ENCODE measurements around the gene PHC2. TPM values are rescaled to one million over a fixed set of nuclear protein-coding genes. Genes with fewer than 3 reads are reported as not detected.

PHC2 gene
- total RNA-seq, 2 experiments from 2014 or later: 37.7 to 39.5 TPM

GRCh38 chr1:33305816-33306652 is 124.9 kb downstream of the PHC2 start:
- Histone ChIP-seq H3K4me3 (ENCODE audit: low read length) (no peak overlapping the region), H3K27me3 (ENCODE audit: control insufficient read depth in 1 of 2, insufficient read depth in 2 of 2, low read length in 2 of 2) (peaks cover 7 to 15% of the 10 kb centered on the region in 2 experiments), H3K4me1 (ENCODE audit: insufficient read depth, low read length) (peaks cover 17% of the 10 kb centered on the region), H3K36me3 (ENCODE audit: insufficient read depth, low read length) (no peaks in the 10 kb centered on the region), H3K9me3 (ENCODE audit: control insufficient read depth in 1 of 2, insufficient read depth in 1 of 2, low read length in 2 of 2) (no peaks in the 10 kb centered on the region), H3K27ac (ENCODE audit: low read depth in 1 of 2, low read length in 2 of 2) (no peak overlapping the region)
- ATAC-seq (ENCODE audit: poor library complexity) (no peak), DNase-seq (no peak)
- Mint-ChIP-seq H3K4me3 (no peak overlapping the region), H3K4me1 (ENCODE audit: low read depth) (peaks cover 20% of the 10 kb centered on the region), H3K9me3 (no peaks in the 10 kb centered on the region), H3K27ac (no peak overlapping the region), H3K36me3 (ENCODE audit: low read depth) (peaks cover under 1% of the 10 kb centered on the region), H3K27me3 (peaks cover 14% of the 10 kb centered on the region)
- TF ChIP-seq CTCF (IDR thresholded peaks at IDR 0.05): no peak
- ChIA-PET POLR2A (no interaction called here), CTCF (no interaction called here)
- intact Hi-C loops (cut with DNase I, micrococcal nuclease): no loop called here

GRCh38 chr1:33305016-33305415 is 125.9 kb downstream of the PHC2 start:
- H3K9me3 ChIP-seq (ENCODE audit: control insufficient read depth in 1 of 2, insufficient read depth in 1 of 2, low read length in 2 of 2): no peaks in the 10 kb centered on the region
- no peak for DNase-seq
- peaks cover 7 to 15% of the 10 kb centered on the region in 2 experiments for H3K27me3 ChIP-seq (ENCODE audit: control insufficient read depth in 1 of 2, insufficient read depth in 2 of 2, low read length in 2 of 2)
- Mint-ChIP-seq H3K27ac (no peak overlapping the region), H3K9me3 (no peaks in the 10 kb centered on the region), H3K4me1 (ENCODE audit: low read depth) (peaks cover 20% of the 10 kb centered on the region), H3K27me3 (peaks cover 14% of the 10 kb centered on the region), H3K36me3 (ENCODE audit: low read depth) (peaks cover 10% of the 10 kb centered on the region), H3K4me3 (no peak overlapping the region)
- ChIA-PET POLR2A (no interaction called here), CTCF (interaction anchor here (1.6 kb wide), 1 partner anchor 10 kb away, joined by 5 read pairs; no protein-coding TSS in a partner anchor)
- no peak overlapping the region for H3K27ac ChIP-seq (ENCODE audit: low read depth in 1 of 2, low read length in 2 of 2)
- H3K4me1 ChIP-seq (ENCODE audit: insufficient read depth, low read length): peaks cover 17% of the 10 kb centered on the region
- no peaks in the 10 kb centered on the region for H3K36me3 ChIP-seq (ENCODE audit: insufficient read depth, low read length)
- no peak for ATAC-seq (ENCODE audit: poor library complexity)
- H3K4me3 ChIP-seq (ENCODE audit: low read length): no peak overlapping the region
- TF ChIP-seq CTCF (IDR thresholded peaks at IDR 0.05): no peak
- intact Hi-C loops (cut with DNase I, micrococcal nuclease): no loop called here

GRCh38 chr1:33302325-33302724 is 128.6 kb downstream of the PHC2 start:
- peaks cover 9% of the 10 kb centered on the region for H3K27me3 Mint-ChIP-seq
- Histone ChIP-seq H3K4me1 (ENCODE audit: insufficient read depth, low read length) (peaks cover 24% of the 10 kb centered on the region), H3K9me3 (ENCODE audit: control insufficient read depth in 1 of 2, insufficient read depth in 1 of 2, low read length in 2 of 2) (no peaks in the 10 kb centered on the region), H3K4me3 (ENCODE audit: low read length) (no peak overlapping the region), H3K27me3 (ENCODE audit: control insufficient read depth in 1 of 2, insufficient read depth in 2 of 2, low read length in 2 of 2) (peaks cover 3 to 12% of the 10 kb centered on the region in 2 experiments), H3K27ac (ENCODE audit: low read depth in 1 of 2, low read length in 2 of 2) (peak overlapping the region in 1 of 2 donors; percentile 1), H3K36me3 (ENCODE audit: insufficient read depth, low read length) (peaks cover 18% of the 10 kb centered on the region)
- H3K4me1 Mint-ChIP-seq (ENCODE audit: low read depth): peaks cover 26% of the 10 kb centered on the region
- no peak overlapping the region for H3K4me3 Mint-ChIP-seq
- H3K9me3 Mint-ChIP-seq: no peaks in the 10 kb centered on the region
- H3K27ac Mint-ChIP-seq: no peak overlapping the region
- TF ChIP-seq CTCF (IDR thresholded peaks at IDR 0.05): no peak
- ChIA-PET CTCF (no interaction called here), POLR2A (no interaction called here)
- peaks cover 32% of the 10 kb centered on the region for H3K36me3 Mint-ChIP-seq (ENCODE audit: low read depth)
- DNase-seq: peak in 2 of 14 experiments; percentile 18 to 32
- intact Hi-C loops (cut with DNase I, micrococcal nuclease): no loop called here
- peak; percentile 41 for ATAC-seq (ENCODE audit: poor library complexity)

Measured in CD4-positive, alpha-beta T cell (primary cell).